HG02678 (cell line): ENCODE results near the gene LHPP.
"Not testable (repeated sequence)": the region's sequence is repeated elsewhere in the genome, so short reads cannot be mapped to it uniquely, and the experiment has no call there.

Experiments
- ATAC-seq: cut with Tn5 transposase; IDR thresholded peaks from one replicate; pipeline ENCODE4 v1.9.1; 2021; ENCODE audit warnings: mild to moderate bottlenecking, moderate library complexity; ENCODE audit not compliant: unreplicated experiment

Gene LHPP, protein sequence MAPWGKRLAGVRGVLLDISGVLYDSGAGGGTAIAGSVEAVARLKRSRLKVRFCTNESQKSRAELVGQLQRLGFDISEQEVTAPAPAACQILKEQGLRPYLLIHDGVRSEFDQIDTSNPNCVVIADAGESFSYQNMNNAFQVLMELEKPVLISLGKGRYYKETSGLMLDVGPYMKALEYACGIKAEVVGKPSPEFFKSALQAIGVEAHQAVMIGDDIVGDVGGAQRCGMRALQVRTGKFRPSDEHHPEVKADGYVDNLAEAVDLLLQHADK

DNA sequence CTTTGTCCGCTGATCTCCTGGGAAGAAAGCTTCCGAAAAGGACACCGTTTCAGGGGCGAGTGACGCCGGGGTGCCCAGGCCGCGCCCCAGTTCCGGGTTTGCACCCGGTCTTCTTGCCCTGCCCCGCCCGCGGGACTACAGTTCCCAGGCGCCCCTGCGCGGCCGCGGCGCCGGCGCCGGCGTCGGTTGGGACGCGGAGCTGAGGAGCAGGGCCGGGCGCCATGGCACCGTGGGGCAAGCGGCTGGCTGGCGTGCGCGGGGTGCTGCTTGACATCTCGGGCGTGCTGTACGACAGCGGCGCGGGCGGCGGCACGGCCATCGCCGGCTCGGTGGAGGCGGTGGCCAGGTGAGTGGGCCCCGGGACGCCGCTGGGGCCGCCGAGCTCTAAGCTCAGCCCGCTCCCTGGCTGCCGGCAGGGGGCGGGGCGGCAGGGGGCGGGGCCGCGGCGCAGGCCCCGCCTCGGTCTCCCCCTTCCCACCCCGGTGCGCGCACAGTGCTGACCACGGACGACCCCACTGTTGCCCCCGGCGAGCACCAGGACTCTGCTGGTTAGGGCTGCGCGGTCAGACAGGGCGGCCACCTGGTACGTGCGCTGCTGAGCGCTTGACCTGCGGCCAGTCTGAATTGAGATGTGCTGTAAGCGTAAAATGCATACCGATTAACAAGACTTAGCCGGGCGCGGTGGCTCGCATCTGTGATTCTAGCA is at the start of gene LHPP:
LHPP (plus strand) TSS at position 182 of the 706 bp plus-strand sequence; CDS start at position 222, 40 bp downstream.
- ATAC-seq, result peak; percentile 97

DNA sequence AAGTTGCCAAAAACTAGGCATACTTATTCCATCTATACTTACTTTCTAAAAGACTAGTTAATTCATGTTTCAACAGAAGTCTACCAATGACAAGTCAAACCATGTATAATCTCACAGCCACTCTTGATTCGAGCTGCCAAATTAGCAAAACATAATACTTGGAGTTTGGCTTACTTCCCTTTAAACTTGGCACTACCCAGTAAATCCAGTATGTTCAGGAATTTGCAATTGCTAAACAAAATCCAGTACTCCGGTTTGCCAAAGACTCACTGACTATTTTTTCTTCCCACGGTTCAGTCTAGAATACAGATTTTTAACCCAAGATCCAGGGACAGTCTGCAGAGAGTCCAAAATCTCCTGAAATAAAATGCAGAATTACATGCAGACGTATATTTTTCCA is 47.5 kb upstream of the LHPP start:
- ATAC-seq, result no peak

DNA sequence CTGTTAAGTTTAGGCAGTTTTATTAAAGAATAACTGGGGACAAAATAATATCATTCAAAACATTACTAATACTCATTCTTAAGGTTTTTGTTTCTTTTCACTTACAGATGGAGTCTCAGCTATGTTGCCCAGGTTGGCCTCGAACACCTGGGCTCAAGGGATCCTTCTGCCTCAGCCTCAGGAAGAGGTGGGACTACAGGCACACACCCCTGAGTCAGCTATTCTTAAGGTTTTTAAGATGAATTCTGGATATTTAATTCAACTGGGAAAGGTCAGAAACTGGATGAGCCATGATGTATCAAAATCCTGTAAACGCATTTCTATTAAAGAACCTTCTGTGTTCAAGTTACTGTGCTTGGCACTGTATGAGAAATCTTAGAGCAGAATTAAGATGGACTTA is 46.4 kb upstream of the LHPP start:
- ATAC-seq, result no peak

DNA sequence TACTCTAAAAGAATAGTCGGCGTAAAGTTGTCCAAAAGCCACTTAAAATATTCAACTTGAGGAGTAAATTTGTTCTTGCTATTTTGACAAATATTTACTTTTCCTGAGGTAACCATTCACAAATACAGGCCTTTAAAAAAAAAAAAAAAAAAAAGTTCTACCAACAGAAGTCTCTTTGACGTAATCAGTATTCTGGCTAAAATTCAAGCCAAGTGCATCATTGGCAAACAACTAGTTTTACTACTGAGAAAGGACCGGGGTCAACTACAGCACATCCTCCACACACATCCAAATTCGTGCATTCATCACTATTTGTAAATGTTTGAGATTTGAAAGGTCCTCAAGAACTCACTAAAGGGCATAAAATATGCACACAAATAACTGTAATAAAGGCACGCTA is 44.9 kb upstream of the LHPP start:
- ATAC-seq, result no peak

DNA sequence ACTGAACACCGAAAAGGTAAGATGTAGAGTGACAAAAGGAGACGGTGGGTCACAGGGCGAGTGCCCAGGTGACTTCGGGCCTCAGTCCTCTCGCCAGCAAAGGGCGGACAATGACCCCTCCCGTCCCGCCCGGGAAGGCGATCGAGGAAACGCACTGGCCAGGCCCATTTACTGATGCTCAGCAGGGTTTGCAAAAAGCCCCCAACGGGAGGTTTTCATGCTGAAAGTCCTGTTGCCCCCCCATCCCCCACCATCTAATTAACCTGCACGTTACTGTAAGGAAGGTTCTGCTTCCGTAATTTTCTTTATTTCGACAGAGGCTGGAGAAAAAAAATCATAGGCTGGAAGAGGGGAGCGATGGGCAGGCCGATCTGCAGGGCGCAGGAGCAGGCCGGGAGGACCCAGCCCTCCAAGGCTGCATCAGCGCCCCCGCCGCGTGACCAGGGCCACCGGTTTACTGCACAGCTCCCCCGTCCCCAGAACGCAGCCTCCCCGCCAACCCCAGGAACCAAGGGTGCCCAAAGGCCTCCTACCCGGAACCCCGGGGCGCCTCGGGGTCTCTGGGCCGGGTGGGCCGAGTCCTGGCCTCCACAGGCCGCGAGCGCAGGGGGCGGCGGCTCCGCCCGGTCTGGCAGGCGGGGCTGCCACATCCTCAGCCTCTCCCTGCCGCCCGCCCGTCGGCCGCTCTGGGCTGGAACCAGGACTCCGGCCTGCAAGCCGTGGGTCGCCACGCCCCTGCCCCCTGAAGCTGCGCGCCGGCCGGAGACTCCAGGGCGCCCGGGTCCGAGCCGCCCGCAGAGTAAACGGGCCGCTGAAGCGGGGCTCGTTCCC is 43.5 kb upstream of the LHPP start:
- peak; percentile 22 for ATAC-seq

DNA sequence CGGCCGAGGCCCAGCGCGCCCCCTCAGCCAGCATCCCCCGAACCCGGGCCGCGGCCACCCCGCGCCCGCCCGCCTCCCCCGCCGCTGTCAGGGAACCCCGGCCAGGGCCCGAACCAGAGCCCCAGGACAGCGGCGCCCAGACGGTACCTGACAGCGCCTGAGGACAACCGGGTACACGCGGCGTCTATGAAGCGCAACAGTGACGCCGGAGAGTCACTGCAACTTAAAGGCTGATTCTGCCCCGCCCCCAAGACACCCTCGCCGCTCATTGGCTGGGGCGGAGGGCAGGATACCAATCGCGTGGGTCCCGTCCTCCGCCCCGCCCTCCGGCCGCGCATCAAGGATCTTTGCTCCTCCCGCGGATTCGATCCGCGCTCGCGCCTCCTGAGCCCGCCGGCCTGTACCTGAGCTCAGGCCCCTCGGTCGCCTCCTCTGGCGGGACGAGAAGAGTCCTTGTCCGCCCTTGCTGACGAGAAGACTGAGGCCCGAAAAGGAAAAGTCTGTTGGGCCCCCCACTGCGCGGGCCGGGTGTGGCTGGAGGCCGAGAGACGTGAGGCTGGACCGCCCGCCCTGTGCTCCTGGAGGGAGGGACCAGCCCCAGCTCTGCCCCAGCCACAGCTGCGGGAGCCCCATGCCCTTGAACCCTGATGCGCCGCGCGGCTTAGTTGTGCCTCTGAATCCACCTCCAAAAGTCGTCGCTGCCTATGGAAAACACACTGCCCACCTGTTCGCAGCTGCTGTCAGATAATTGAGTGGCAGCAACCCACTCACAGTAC is 42.7 kb upstream of the LHPP start, which contains the start of gene OAT:
OAT (minus strand) TSS at position 198 of the 776 bp plus-strand sequence. CDS start 6,752 bp downstream, outside the sequence.
- peak; percentile 94 for ATAC-seq

DNA sequence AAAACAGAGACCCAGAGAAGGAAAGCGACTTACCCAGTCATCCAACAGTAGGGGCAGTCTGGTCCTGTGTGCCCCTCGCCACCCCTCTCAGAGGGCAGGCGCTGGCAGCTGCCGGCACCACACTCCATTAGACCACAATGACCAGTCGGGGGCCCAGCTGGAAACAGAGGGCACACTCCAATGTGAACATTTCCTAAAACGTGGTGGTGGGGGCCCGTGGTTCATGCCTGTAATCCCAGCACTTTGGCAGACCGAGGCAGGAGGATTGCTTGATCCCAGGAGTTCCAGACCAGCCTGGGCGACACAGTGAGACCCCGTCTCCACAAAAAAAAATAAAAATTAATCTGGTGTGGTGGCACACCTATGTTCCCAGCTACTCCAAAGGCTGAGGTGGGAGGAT is 42.0 kb upstream of the LHPP start:
- no peak for ATAC-seq

DNA sequence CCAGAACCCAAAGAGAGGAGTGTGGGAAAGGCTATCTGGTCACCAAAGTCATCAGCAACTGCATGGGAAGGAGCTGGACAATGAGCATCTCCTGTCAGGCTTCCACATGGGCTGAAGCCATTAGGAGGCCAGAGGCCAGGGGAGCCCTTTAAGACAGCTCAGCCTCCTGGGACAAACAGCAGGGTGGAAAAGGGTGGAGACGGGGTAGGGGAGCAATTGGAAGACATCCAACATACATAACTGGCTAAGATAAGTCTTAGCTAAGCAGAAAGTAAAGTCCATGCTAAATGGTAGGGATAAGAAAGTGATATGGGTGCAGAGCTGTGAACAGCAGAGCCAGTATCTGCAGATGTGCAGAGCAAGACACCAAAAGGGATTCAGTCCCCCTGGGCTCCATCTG is 41.4 kb upstream of the LHPP start:
- ATAC-seq, result no peak

DNA sequence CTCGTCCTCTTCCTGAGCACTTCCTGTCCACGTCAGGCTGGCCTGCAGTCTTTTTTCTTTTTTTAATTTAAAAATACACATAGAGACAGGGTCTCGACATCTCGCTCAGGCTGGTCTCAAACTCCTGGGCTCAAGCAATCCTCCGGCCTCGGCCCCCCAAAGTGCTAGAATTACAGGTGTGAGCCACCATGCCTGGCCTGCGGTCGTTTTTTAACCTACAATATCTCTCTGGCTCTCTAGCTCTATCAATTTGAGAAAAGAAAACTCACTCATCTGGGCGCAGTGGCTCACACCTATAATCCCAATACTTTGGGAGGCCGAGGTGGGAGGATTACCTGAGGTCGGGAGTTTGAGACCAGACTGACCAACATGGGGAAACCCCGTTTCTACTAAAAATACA is 38.9 kb upstream of the LHPP start:
- ATAC-seq, result no peak

DNA sequence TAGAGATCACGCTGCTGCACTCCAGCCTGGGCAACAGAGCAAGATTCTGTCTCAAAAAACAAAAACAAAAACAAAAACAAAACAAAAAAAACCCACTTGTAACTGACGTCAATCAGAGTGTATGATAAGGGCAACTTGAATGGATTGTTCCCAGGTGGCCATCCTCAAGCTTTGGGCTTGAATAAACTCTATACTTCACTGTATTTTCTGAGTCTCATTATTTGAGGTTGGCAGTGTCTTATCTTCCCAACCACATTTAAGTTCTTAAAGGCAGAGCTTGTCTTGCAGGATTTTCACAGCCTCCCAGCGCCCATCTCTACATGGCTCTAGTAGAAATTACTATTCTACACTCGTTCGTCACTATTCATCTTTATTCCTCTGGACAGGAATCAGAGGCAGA is 37.8 kb upstream of the LHPP start:
- ATAC-seq, result no peak

DNA sequence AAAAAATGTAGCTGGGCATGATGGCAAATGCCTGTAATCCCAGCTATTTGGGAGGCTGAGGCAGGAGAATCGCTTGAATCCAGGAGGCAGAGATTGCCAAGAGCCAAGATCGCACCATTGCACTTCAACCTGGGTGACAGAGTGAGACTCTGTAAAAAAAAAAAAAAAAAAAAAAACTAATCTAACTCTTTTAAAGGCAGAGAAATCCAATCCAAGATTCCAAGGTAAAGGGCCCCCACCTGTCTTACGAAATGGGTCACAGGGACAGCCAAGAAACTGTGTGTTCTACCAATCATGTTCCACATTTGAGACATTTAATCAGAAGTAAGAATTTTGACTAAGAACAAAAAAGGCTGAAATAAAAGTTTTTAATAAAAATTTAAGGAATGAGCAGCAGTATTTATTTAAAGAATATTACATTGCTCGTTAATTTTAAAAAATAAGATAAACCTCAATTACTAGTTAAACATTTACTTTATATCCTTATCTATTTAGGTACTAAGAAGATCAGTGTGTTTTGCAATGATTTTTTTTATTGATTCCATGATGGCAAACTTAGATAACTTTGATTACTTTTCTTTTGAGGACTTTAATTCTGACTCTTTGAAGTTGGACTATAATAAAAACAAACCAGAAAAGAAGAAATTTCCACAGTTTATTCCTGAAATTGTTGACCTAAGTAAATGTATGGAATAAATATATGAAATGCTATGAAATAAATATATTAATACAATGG is 36.2 kb upstream of the LHPP start:
- ATAC-seq, result no peak

DNA sequence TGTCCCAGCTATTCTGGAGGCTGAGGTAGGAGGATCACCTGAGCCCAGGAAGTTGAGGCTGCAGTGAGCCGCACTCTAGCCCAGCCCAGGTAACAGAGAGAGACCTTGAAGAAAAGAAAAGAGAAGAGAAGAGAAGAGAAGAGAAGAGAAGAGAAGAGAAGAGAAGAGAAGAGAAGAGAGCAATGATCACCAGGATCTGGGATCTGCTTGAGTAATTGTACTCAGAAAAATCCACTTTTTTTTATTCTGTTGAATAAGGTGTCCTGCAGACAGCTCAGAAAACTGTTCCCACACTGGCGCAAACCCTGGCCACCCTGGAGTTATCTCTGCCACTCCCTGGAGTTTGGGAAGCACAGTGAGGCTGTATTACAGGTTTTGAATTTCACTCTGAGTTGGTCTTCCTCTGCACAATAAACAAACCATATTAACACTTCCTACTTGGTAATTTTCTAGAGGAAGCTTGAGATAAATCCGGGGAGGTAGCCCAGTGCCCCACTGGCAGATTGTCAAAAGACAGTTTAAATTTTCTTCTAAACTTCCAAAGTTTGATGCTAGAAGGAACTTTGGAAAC is 33.3 kb upstream of the LHPP start:
- no peak for ATAC-seq

DNA sequence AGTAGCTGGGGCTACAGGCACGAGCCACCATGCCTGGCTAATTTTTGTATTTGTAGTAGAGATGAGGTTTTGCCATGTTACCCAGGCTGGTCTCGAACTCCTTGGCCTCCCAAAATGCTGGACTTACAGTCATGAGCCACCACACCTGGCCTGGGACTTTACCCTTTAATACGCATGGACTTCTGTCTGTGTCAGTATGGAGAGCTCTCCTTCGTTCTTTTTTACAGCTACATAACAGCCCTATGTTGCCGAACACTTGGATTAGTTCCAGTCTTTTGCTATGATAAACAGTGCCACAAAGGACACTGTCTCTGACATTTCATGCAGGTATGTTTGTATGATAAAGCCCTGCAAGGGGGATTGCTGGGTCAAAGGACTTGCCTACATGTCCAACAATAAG is 32.0 kb upstream of the LHPP start:
- no peak for ATAC-seq

DNA sequence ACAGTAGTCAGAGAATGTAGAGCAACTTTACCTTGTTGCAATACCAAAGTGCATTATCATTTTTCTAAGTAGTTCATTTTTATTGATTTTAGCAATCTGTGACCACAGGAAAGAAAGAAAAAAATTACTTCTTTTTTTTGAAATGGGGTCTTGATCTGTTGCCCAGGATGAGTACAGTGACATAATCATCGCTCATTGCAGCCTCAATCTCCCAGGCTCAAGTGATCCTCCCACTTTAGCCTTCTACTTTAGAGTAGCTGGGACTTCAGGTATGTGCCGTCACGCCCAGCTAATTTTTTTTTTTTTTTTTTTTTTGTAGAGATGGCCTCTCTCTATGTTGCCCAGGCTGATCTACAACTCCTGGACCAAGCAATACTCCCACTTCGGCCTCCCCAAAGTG is 31.5 kb upstream of the LHPP start:
- ATAC-seq, result no peak

DNA sequence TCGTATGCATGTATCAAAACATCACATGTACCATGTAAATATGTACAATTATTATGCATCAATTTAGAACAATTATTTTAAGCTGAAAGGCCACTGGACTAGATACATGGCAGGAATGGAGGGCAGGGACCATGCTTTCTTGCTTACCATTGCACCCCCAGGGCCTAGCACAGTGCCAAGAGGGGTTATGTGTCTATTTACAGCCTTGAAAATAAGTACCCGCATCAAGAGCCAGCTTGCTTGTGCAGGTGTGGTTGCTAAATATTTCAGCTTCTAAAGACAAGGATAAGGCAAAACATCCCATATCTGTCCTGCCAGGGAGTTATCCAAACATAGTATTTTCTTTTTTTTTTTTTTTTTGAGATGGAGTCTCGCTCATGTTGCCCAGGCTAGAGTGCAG is 28.2 kb upstream of the LHPP start:
- no peak for ATAC-seq

DNA sequence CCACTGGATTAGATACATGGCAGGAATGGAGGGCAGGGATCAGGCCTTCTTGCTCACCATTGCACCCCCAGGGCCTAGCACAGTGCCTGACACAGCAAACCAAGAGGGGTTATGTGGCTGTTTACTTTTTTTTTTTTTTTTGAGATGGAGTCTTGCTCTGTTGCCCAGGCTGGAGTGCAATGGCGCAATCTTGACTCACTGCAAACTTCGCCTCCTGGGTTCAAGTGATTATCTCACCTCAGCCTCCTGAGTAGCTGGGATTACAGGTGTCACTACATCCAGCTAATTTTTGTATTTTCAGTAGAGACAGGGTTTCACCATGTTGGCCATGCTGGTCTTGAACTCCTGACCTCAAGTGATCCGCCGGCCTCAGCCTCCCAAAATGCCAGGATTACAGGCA is 25.9 kb upstream of the LHPP start:
- ATAC-seq, result not testable (repeated sequence)

DNA sequence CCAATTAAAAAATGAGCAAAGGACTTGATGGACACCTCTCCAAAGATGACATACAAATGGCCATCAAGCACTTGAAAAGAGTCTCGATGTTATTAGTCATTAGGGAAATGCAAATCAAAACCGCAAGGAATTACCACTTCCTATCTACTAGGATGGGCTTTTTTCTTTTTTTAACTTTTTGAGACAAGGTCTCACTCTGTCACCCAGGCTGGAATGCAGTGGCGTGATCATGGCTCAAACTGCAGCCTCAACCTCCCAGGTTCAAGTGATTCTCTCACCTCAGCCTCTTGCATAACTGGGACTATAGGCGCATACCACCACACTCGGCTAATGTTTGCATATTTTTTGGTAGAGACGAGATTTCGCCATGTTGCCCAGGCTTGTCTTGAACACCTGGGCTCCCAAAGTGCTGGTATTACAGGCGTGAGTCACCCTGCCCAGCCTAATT is 25.4 kb upstream of the LHPP start:
- no peak for ATAC-seq

DNA sequence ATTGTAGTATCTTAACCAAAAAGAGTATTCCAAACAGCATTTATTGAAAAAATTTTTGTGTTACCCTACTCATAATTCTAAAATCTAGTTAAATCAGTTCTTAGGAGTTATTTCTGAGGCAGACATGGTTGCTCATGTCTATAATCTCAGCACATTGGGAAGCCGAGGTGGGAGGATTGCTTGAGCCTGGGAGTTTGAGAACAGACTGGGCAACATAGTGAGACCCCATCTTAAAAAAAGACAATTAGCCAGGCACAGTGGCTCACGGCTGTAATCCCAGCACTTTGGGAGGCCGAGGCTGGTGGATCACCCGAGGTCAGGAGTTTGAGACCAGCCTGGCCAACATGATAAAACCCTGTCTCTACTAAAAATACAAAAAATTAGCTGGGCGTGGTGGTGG is 19.9 kb upstream of the LHPP start:
- ATAC-seq, result not testable (repeated sequence)

DNA sequence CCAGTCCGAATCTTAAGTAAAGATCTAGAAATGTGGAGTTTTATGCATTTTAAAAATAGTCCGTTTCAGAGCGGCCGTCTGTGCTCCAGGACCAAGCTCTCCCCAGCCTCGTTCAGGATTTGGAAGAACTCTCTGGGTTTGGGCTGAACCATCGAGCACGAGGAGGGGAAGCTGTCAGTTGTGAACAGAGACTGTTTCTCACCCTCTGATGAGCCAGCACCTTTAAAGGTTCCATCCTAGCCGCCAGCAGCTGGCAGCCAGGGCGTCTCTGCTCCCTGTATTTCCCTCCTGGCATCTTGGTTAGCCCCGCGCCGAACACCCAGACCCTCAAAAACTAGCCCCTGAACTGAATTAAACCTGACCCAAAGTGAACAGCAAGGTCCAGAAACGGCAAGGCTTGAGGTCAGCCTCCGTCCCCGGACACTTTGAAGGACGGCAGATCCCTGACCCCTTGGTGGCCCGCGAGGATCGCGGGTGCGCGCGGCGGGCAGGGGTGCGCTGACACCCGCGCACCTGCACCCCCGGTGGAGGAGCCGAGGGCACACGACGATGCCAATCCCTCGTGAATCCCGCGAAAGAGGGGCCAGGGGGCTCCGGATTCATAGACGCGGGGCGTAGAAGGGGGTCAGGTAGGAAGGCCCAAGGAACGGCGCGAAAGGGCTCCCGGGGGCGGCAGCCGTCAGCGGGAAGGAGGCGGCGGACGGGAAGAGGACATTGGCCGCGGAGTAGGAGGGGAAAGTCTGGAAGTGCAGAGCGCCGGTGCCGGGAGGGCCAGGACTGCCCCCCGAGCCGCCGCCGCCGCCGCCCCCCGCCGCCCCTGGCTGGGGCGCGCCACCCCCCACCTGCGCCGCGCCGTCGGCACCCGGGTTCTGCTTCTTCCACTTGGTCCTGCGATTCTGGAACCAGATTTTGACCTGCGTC is 14.5 kb upstream of the LHPP start:
- ATAC-seq, result no peak
